Measurements from ENCODE around the gene ITPK1.
"Not testable (repeated sequence)": the region's sequence is repeated elsewhere in the genome, so short reads cannot be mapped to it uniquely, and the experiment has no call there.

ITPK1 gene

GRCh38 chr14:93084866-93085857, 30.6 kb downstream of the ITPK1 start:
- DNase-seq (ENCODE audit: low read depth), result no peak

- DNase-seq (ENCODE audit: low read depth), result no peak
Observed at GRCh38 chr14:93084402-93084801, 31.3 kb downstream of the ITPK1 start.

GRCh38 chr14:93083917-93084316, 31.8 kb downstream of the ITPK1 start:
- no peak for DNase-seq (ENCODE audit: low read depth)

- DNase-seq (ENCODE audit: low read depth), result no peak
Observed at GRCh38 chr14:93082576-93083001, 33.1 kb downstream of the ITPK1 start.

- DNase-seq (ENCODE audit: low read depth), result no peak
Observed at GRCh38 chr14:93081876-93082570, 33.7 kb downstream of the ITPK1 start.

GRCh38 chr14:93079865-93080403, 35.8 kb downstream of the ITPK1 start:
- DNase-seq (ENCODE audit: low read depth), result no peak

- DNase-seq (ENCODE audit: low read depth), result no peak
Observed at GRCh38 chr14:93079321-93079720, 36.4 kb downstream of the ITPK1 start.

- no peak for DNase-seq (ENCODE audit: low read depth)
Observed at GRCh38 chr14:93078870-93079269, 36.9 kb downstream of the ITPK1 start.

- no peak for DNase-seq (ENCODE audit: low read depth)
Observed at GRCh38 chr14:93076755-93077154, 39.0 kb downstream of the ITPK1 start.

- DNase-seq (ENCODE audit: low read depth), result no peak
Observed at GRCh38 chr14:93075891-93076290, 39.8 kb downstream of the ITPK1 start.

- no peak for DNase-seq (ENCODE audit: low read depth)
Observed at GRCh38 chr14:93073910-93074769, 41.6 kb downstream of the ITPK1 start.

GRCh38 chr14:93073358-93073707, 42.4 kb downstream of the ITPK1 start:
- DNase-seq (ENCODE audit: low read depth), result no peak

- no peak for DNase-seq (ENCODE audit: low read depth)
Observed at GRCh38 chr14:93072659-93073357, 42.9 kb downstream of the ITPK1 start.

GRCh38 chr14:93068711-93069110, 47.0 kb downstream of the ITPK1 start:
- no peak for DNase-seq (ENCODE audit: low read depth)

GRCh38 chr14:93067088-93067487, 48.6 kb downstream of the ITPK1 start:
- no peak for DNase-seq (ENCODE audit: low read depth)

GRCh38 chr14:93065272-93065730, 50.4 kb downstream of the ITPK1 start:
- DNase-seq (ENCODE audit: low read depth), result no peak

GRCh38 chr14:93064411-93065271, 51.1 kb downstream of the ITPK1 start:
- DNase-seq (ENCODE audit: low read depth), result no peak

GRCh38 chr14:93063393-93063792, 52.3 kb downstream of the ITPK1 start:
- DNase-seq (ENCODE audit: low read depth), result no peak

GRCh38 chr14:93062890-93063289, 52.8 kb downstream of the ITPK1 start:
- DNase-seq (ENCODE audit: low read depth), result no peak

- DNase-seq (ENCODE audit: low read depth), result not testable (repeated sequence)
Observed at GRCh38 chr14:93062013-93062412, 53.7 kb downstream of the ITPK1 start.

Data from T follicular helper cell (primary cell).